ENCODE data around the gene UBAP2. TPM values are rescaled to one million over a fixed set of nuclear protein-coding genes. Genes with fewer than 3 reads are reported as not detected.

Gene UBAP2
- polyA plus RNA-seq, 1 of the 3 experiments (the other 2 are of a cell fraction), result 15.8 TPM

GRCh38 chr9:34048727-34049629 lies at the start of gene UBAP2 (continued):
- TF ChIP-seq GATA2 (CRISPR knock-in tag; IDR thresholded peaks at IDR 0.05) (no peak), EZH2phosphoT487 (IDR thresholded peaks at IDR 0.05; ENCODE audit: borderline replicate concordance, low read depth) (no peak), POLR2AphosphoS5 (IDR thresholded peaks at IDR 0.05; ENCODE audit: low read depth, low read length) (peak; percentile 98), FOXJ3 (CRISPR knock-in tag; IDR thresholded peaks at IDR 0.05) (no peak), FOSL2 (IDR thresholded peaks at IDR 0.05; ENCODE audit: borderline replicate concordance, low read depth) (no peak), RXRA (IDR thresholded peaks at IDR 0.05; ENCODE audit: borderline replicate concordance, low read depth) (no peak), MEF2A (IDR thresholded peaks at IDR 0.05; ENCODE audit: borderline replicate concordance, low read depth) (no peak), JUND (IDR thresholded peaks at IDR 0.05) (no peak), RFX5 (IDR thresholded peaks at IDR 0.05; ENCODE audit: low read length) (no peak), TCF12 (IDR thresholded peaks at IDR 0.05) (no peak), ZBTB33 (IDR thresholded peaks at IDR 0.05; ENCODE audit: borderline replicate concordance, low read depth) (no peak), IRF3 (IDR thresholded peaks at IDR 0.05; ENCODE audit: low read depth, low read length) (no peak), TEAD4 (IDR thresholded peaks at IDR 0.05; ENCODE audit: borderline replicate concordance, insufficient read depth) (no peak), CHD2 (IDR thresholded peaks at IDR 0.05; ENCODE audit: low read length, partially characterized antibody) (peak; percentile 94), SMC3 (IDR thresholded peaks at IDR 0.05; ENCODE audit: low read depth, low read length) (no peak)

GRCh38 chr9:34098307-34098706 lies 49.6 kb upstream of the UBAP2 start:
- TF ChIP-seq GATA2 (CRISPR knock-in tag; IDR thresholded peaks at IDR 0.05) (no peak), ZBTB33 (IDR thresholded peaks at IDR 0.05; ENCODE audit: borderline replicate concordance, low read depth) (no peak), EZH2phosphoT487 (IDR thresholded peaks at IDR 0.05; ENCODE audit: borderline replicate concordance, low read depth) (no peak), RFX5 (IDR thresholded peaks at IDR 0.05; ENCODE audit: low read length) (no peak), TCF12 (IDR thresholded peaks at IDR 0.05) (no peak), RXRA (IDR thresholded peaks at IDR 0.05; ENCODE audit: borderline replicate concordance, low read depth) (no peak), SMC3 (IDR thresholded peaks at IDR 0.05; ENCODE audit: low read depth, low read length) (no peak), SIN3A (IDR thresholded peaks at IDR 0.05; ENCODE audit: borderline replicate concordance, low read depth, low read length) (no peak), REST (IDR thresholded peaks at IDR 0.05; ENCODE audit: low read depth, low read length) (no peak)
- H3K79me2 ChIP-seq (ENCODE audit: insufficient read depth), result no peaks in the 10 kb centered on the region
- no peak overlapping the region for H2AFZ ChIP-seq (ENCODE audit: low read depth)
- no peaks in the 10 kb centered on the region for H3K9me2 ChIP-seq
- H3K4me1 ChIP-seq (ENCODE audit: control insufficient read depth in 1 of 2, insufficient read depth in 2 of 2, low read depth in 1 of 2, low read length in 1 of 2), result no peaks in the 10 kb centered on the region
- H3K27me3 ChIP-seq (ENCODE audit: insufficient read depth), result no peaks in the 10 kb centered on the region
- 91% methylated on average over 5 of the region's 5 CpGs for WGBS (ENCODE audit: low lambda C conversion rate)
- no peak overlapping the region for H3K4me2 ChIP-seq
- no peaks in the 10 kb centered on the region for H3K9me3 ChIP-seq
- peaks cover 28 to 44% of the 10 kb centered on the region in 2 experiments for H3K36me3 ChIP-seq (replicated peaks in 1 of 2; ENCODE audit: control insufficient read depth in 1 of 2, insufficient read depth in 2 of 2, low read length in 1 of 2)
- H3K4me3 ChIP-seq (ENCODE audit: low read depth in 2 of 2, low read length in 1 of 2), result no peak overlapping the region
- no peak overlapping the region for H3K9ac ChIP-seq
- DNase-seq, result no peak
- ChIA-PET CTCF (interaction anchor here (1.9 kb wide), 1 partner anchor 24 kb away, joined by 5 read pairs; no protein-coding TSS in a partner anchor), POLR2A (no interaction called here)
- H4K20me1 ChIP-seq (ENCODE audit: insufficient read depth), result no peaks in the 10 kb centered on the region
- H3F3A ChIP-seq (replicated peaks; ENCODE audit: insufficient read depth), result peaks cover 3% of the 10 kb centered on the region
- no peak overlapping the region for H3K27ac ChIP-seq (ENCODE audit: low read depth in 2 of 2, low read length in 1 of 2)
